DMS114 treated with DMSO at 0.1 percent for 48 hours (cell line): Measurements from ENCODE around the gene MAN2C1.
"Not testable (repeated sequence)": the region's sequence is repeated elsewhere in the genome, so short reads cannot be mapped to it uniquely, and the experiment has no call there.

Experiments
- DNase-seq: peaks from one replicate; lab custom pipeline; 2025; ENCODE audit not compliant: unreplicated experiment; lab: John Stamatoyannopoulos, UW

The MAN2C1 gene

DNA sequence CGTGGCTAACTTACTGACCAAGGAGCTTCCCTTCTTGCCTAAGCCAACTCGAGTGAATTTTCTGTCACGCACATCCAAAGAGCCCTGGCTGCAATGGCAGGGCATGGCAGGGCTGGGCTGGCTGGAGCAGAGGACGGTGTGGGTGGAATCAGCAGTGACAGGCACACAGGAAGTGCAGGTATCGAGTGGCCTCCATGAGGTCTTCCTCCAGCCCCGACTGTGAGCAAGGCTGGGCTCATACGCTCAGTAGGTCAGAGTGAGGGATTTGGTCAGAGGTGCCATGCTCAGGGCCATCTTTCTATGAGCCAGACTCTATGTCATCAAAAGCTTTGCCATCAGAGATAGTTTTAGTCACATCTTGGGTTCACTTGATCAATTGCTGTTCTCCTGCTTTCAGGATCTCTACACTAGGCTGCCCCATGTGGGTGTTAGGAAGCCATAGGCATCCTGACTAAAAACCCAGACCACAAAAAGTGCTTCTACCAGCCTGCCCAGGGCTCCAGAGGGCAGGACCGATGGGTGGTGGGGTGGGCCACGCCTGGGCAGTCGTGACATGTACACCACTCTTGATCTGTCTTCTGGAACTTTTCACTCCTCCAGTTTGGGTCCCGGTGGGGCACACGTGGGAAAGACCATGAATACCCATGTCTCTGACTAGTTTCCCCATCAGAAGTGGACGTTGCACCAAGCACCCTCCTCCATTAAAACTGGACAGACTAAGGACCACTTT, 55.1 kb downstream of the MAN2C1 start:
- DNase-seq, result no peak

DNA sequence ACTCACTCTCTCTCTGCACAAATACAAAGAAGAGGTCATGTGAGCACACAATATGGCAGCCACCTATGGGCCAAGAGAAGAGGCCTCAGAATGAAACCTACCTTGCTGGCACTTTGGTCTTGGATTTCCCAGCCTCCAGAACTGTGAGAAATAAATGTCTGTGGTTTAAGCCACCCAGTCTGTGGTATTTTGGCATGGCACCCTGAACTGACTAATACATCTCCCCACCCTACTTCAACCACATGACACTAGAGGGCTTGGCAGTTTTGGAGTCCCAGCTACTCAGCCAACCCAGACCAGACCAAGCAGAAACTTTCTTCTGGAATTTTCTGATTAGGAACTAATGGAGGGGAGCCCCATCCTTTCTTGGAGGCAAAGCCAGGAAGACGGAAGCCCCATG, 55.9 kb downstream of the MAN2C1 start:
- not testable (repeated sequence) for DNase-seq

DNA sequence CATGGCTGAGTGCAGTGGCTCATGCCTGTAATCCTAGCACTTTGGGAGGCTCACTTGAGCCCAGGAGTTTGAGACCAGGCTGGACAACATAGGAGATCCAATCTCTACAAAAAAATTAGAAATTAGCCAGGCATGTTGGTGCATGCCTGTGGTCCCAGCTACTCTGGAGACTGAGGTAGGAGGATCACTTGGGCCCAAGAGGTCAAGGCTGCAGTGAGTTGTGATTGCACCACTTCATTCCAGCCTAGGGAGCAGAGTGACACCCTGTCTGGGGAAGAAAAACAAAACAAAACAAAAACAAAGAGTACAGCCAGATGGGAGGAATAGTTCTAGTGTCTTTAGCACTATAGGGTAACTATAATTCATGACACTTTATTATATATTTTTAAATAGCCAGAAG, 58.7 kb downstream of the MAN2C1 start:
- no peak for DNase-seq

DNA sequence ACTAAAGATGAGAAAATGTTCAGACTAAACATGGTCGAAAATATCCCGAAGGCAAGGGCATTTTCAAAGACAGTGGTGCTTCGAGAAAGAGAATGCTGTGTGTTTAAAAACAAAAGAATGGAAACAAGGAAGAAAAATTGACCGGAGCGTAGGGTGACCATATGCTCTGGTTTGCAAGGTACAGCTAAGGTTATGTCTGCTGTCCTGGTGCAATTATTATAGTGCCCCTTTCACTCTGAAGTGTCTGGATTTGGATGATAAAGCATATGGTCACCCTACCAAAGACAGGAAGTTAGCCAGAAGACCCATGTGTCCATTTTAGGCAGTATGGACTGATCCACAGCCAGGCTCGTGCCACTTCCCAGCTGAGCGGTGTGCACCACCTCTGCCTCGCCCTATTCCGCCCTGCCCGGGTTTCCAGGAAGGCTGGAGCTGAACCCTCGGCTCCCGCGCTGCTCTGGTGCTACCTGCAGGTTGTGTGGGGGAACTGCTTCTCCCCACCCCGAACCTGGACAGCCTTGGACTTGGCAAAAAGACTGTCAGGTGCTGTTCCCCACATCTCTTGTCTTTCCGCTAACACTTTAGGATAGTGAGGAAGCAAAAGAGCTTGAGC, 60.5 kb downstream of the MAN2C1 start:
- no peak for DNase-seq

GRCh38 chr15:75306188-75306587, 62.2 kb downstream of the MAN2C1 start:
- no peak for DNase-seq
